ENCODE results near the gene NNMT.
"Not testable (repeated sequence)": the region's sequence is repeated elsewhere in the genome, so short reads cannot be mapped to it uniquely, and the experiment has no call there.

NNMT gene

GRCh38 chr11:114310095-114310494 lies 13.9 kb downstream of the NNMT start:
- no peak for DNase-seq (ENCODE audit: low spot score)

GRCh38 chr11:114311946-114312345 lies 15.7 kb downstream of the NNMT start:
- no peak for DNase-seq (ENCODE audit: low spot score)

- DNase-seq (ENCODE audit: low spot score) = no peak
Measured at GRCh38 chr11:114314096-114314495, 17.9 kb downstream of the NNMT start.

- DNase-seq (ENCODE audit: low spot score) = no peak
Measured at GRCh38 chr11:114315749-114316368, 19.7 kb downstream of the NNMT start.

- no peak for DNase-seq (ENCODE audit: low spot score)
Measured at GRCh38 chr11:114316980-114317786, 21.0 kb downstream of the NNMT start.

GRCh38 chr11:114317787-114318137 lies 21.6 kb downstream of the NNMT start:
- DNase-seq (ENCODE audit: low spot score) = no peak

GRCh38 chr11:114318361-114318760 lies 22.2 kb downstream of the NNMT start:
- DNase-seq (ENCODE audit: low spot score) = no peak

GRCh38 chr11:114319716-114320328 lies 23.6 kb downstream of the NNMT start:
- no peak for DNase-seq (ENCODE audit: low spot score)

GRCh38 chr11:114321621-114322257 lies 25.5 kb downstream of the NNMT start:
- DNase-seq (ENCODE audit: low spot score) = no peak

GRCh38 chr11:114322934-114323333 lies 26.7 kb downstream of the NNMT start:
- no peak for DNase-seq (ENCODE audit: low spot score)

- no peak for DNase-seq (ENCODE audit: low spot score)
Measured at GRCh38 chr11:114326151-114326550, 30.0 kb downstream of the NNMT start.

GRCh38 chr11:114326776-114327175 lies 30.6 kb downstream of the NNMT start:
- no peak for DNase-seq (ENCODE audit: low spot score)

- DNase-seq (ENCODE audit: low spot score) = no peak
Measured at GRCh38 chr11:114330373-114330772, 34.2 kb downstream of the NNMT start.

GRCh38 chr11:114340311-114341131 lies 44.3 kb downstream of the NNMT start:
- peak; percentile 26 for DNase-seq (ENCODE audit: low spot score)

GRCh38 chr11:114341667-114342066 lies 45.5 kb downstream of the NNMT start:
- not testable (repeated sequence) for DNase-seq (ENCODE audit: low spot score)

GRCh38 chr11:114342476-114342875 lies 46.3 kb downstream of the NNMT start:
- no peak for DNase-seq (ENCODE audit: low spot score)

GRCh38 chr11:114343020-114343419 lies 46.8 kb downstream of the NNMT start:
- DNase-seq (ENCODE audit: low spot score) = no peak

- no peak for DNase-seq (ENCODE audit: low spot score)
Measured at GRCh38 chr11:114343493-114343892, 47.3 kb downstream of the NNMT start.

- no peak for DNase-seq (ENCODE audit: low spot score)
Measured at GRCh38 chr11:114344494-114344893, 48.3 kb downstream of the NNMT start.

- no peak for DNase-seq (ENCODE audit: low spot score)
Measured at GRCh38 chr11:114345575-114346222, 49.5 kb downstream of the NNMT start.

- no peak for DNase-seq (ENCODE audit: low spot score)
Measured at GRCh38 chr11:114346709-114347141, 50.5 kb downstream of the NNMT start.

Data from putamen (tissue), 1 donor.